ENCODE measurements around the gene PRUNE2.

The PRUNE2 gene

GRCh38 chr9:76901801-76902200, 4.1 kb downstream of the PRUNE2 start:
- H3K27me3 ChIP-seq (ENCODE audit: control insufficient read depth, low read length) = no peaks in the 10 kb centered on the region
- no peaks in the 10 kb centered on the region for H4K20me1 ChIP-seq (ENCODE audit: control insufficient read depth, insufficient read depth, low read depth, low read length)
- no peaks in the 10 kb centered on the region for H3K9me3 ChIP-seq (ENCODE audit: control insufficient read depth, insufficient read depth, low read length)
- H3K4me3 ChIP-seq (ENCODE audit: low read length) = no peak overlapping the region
- no peaks in the 10 kb centered on the region for H3K4me1 ChIP-seq (ENCODE audit: control insufficient read depth, low read length)
- H3K9me2 ChIP-seq (replicated peaks; ENCODE audit: control insufficient read depth, low read length) = no peaks in the 10 kb centered on the region
- no peaks in the 10 kb centered on the region for H3K36me3 ChIP-seq (ENCODE audit: control insufficient read depth, low read length)
- no peak overlapping the region for H3K27ac ChIP-seq (ENCODE audit: low read depth, low read length)
- no peaks in the 10 kb centered on the region for H3K79me2 ChIP-seq (ENCODE audit: control insufficient read depth, low read length)
- H3K4me2 ChIP-seq (ENCODE audit: low read length) = no peak overlapping the region
- TF ChIP-seq CTCF (IDR thresholded peaks at IDR 0.05; ENCODE audit: low read depth, low read length, poor library complexity, severe bottlenecking) (no peak), EZH2phosphoT487 (IDR thresholded peaks at IDR 0.05; ENCODE audit: borderline replicate concordance, low read length) (no peak)
- no peaks in the 10 kb centered on the region for H3F3A ChIP-seq (ENCODE audit: control insufficient read depth, insufficient read depth)

GRCh38 chr9:76900884-76901440, 5.0 kb downstream of the PRUNE2 start:
- Histone ChIP-seq H4K20me1 (ENCODE audit: control insufficient read depth, insufficient read depth, low read depth, low read length) (no peaks in the 10 kb centered on the region), H3K4me3 (ENCODE audit: low read length) (no peak overlapping the region), H3K9me3 (ENCODE audit: control insufficient read depth, insufficient read depth, low read length) (no peaks in the 10 kb centered on the region), H3K4me1 (ENCODE audit: control insufficient read depth, low read length) (no peaks in the 10 kb centered on the region), H3K27me3 (ENCODE audit: control insufficient read depth, low read length) (no peaks in the 10 kb centered on the region), H3K36me3 (ENCODE audit: control insufficient read depth, low read length) (no peaks in the 10 kb centered on the region), H3K4me2 (ENCODE audit: low read length) (no peak overlapping the region), H3K9me2 (replicated peaks; ENCODE audit: control insufficient read depth, low read length) (no peaks in the 10 kb centered on the region), H3K27ac (ENCODE audit: low read depth, low read length) (no peak overlapping the region), H3F3A (ENCODE audit: control insufficient read depth, insufficient read depth) (no peaks in the 10 kb centered on the region), H3K79me2 (ENCODE audit: control insufficient read depth, low read length) (no peaks in the 10 kb centered on the region)
- TF ChIP-seq CTCF (IDR thresholded peaks at IDR 0.05; ENCODE audit: low read depth, low read length, poor library complexity, severe bottlenecking) (no peak), EZH2phosphoT487 (IDR thresholded peaks at IDR 0.05; ENCODE audit: borderline replicate concordance, low read length) (no peak)

- no peaks in the 10 kb centered on the region for H3K36me3 ChIP-seq (ENCODE audit: control insufficient read depth, low read length)
- H3K4me3 ChIP-seq (ENCODE audit: low read length) = no peak overlapping the region
- H3K9me2 ChIP-seq (replicated peaks; ENCODE audit: control insufficient read depth, low read length) = no peaks in the 10 kb centered on the region
- no peaks in the 10 kb centered on the region for H3F3A ChIP-seq (ENCODE audit: control insufficient read depth, insufficient read depth)
- H4K20me1 ChIP-seq (ENCODE audit: control insufficient read depth, insufficient read depth, low read depth, low read length) = no peaks in the 10 kb centered on the region
- H3K4me1 ChIP-seq (ENCODE audit: control insufficient read depth, low read length) = no peaks in the 10 kb centered on the region
- no peaks in the 10 kb centered on the region for H3K79me2 ChIP-seq (ENCODE audit: control insufficient read depth, low read length)
- TF ChIP-seq CTCF (IDR thresholded peaks at IDR 0.05; ENCODE audit: low read depth, low read length, poor library complexity, severe bottlenecking) = no peak
- TF ChIP-seq EZH2phosphoT487 (IDR thresholded peaks at IDR 0.05; ENCODE audit: borderline replicate concordance, low read length) = no peak
- no peak overlapping the region for H3K27ac ChIP-seq (ENCODE audit: low read depth, low read length)
- no peak overlapping the region for H3K4me2 ChIP-seq (ENCODE audit: low read length)
- H3K27me3 ChIP-seq (ENCODE audit: control insufficient read depth, low read length) = no peaks in the 10 kb centered on the region
- H3K9me3 ChIP-seq (ENCODE audit: control insufficient read depth, insufficient read depth, low read length) = no peaks in the 10 kb centered on the region
Measured at GRCh38 chr9:76898786-76899185, 7.1 kb downstream of the PRUNE2 start.
